Measurements from ENCODE around the gene PANK4.

GRCh38 chr1:2465371-2466269 lies 60.8 kb downstream of the PANK4 start:
- TF ChIP-seq CTCF (IDR thresholded peaks at IDR 0.05) (no peak), POLR2A (IDR thresholded peaks at IDR 0.05) (no peak)

Measured in body of pancreas (tissue), 4 donors.